Esophagus squamous epithelium (tissue), 5 donors: ENCODE measurements around the gene ZC3H13. TPM values are rescaled to one million over a fixed set of nuclear protein-coding genes. Genes with fewer than 3 reads are reported as not detected.

Experiments used
- DNase-seq: peaks from one replicate; lab custom pipeline; 2025; lab: John Stamatoyannopoulos, UW
- H3K27ac ChIP-seq, 4 donors: fragments of 200-600 bp; sonication (generic); one replicate each; pipeline ENCODE4 v1.5.1; 2016 to 2019; ENCODE audit warnings: mild to moderate bottlenecking in 1 of 4
- H3K27me3 ChIP-seq, 4 donors: fragments of 200-600 bp; sonication (generic); 1 replicate in 3 of 4; 2 replicates in 1 of 4; pipeline versions ENCODE4 v1.5.1 to v1.6.0; 2017 to 2021; ENCODE audit warnings: antibody characterized with exemption in 1 of 4
- H3K36me3 ChIP-seq, 3 donors: fragments of 200-600 bp; sonication (generic); one replicate each; pipeline ENCODE4 v1.5.1; 2016 to 2019
- H3K4me1 ChIP-seq, 3 donors: fragments of 200-600 bp; sonication (generic); one replicate each; pipeline ENCODE4 v1.5.1; 2017 to 2019
- H3K4me3 ChIP-seq, 4 donors: fragments of 200-600 bp; sonication (generic); 1 replicate in 3 of 4; 2 replicates in 1 of 4; pipeline ENCODE4 v1.5.1; 2016 to 2019; ENCODE audit warnings: mild to moderate bottlenecking in 2 of 4, moderate library complexity in 1 of 4
- H3K9me3 ChIP-seq, 3 donors: fragments of 200-600 bp; sonication (generic); one replicate each; pipeline ENCODE4 v1.5.1; 2016 to 2019
- POLR2A ChIP-seq, 4 donors: fragments of 450-650 bp; IDR thresholded peaks; one replicate each; pipeline ENCODE4 v1.6.1; 2017; ENCODE audit warnings: antibody characterized with exemption in 4 of 4, mild to moderate bottlenecking in 4 of 4, moderate library complexity in 3 of 4
- WGBS, 2 donors: methylation state at CpG; one replicate each; pipeline ENCODE4 v1.1.5; 2018; 5-methylcytosine and 5-hydroxymethylcytosine counted together
- intact Hi-C: fragments of 100-400 bp; cut with DNase I; formaldehyde crosslinking; loops from one replicate; pipeline ENCODE4 v1.15.0; 2022
- total RNA-seq, 4 donors: library from RNA; depleted of rRNA; stranded (reverse); fragments of >200 nt; gene quantifications; one replicate each; pipeline ENCODE4 v1.1.0, GENCODE V29; 2016
- TF ChIP-seq, protein P1 (sequence below), 6 experiments: fragments of 450-650 bp in 4 of 6; fragments of 200-600 bp in 2 of 6; sonication (generic) in 2 of 6; IDR thresholded peaks; one replicate each; pipeline ENCODE4 v1.5.1; 2016 to 2019; ENCODE audit warnings: antibody characterized with exemption in 6 of 6, mild to moderate bottlenecking in 4 of 6, moderate library complexity in 4 of 6
- donor health status: DM: yes; HTN: yes; CAD: no.

The ZC3H13 gene
- total RNA-seq, 4 donors from 2014 or later: 12.4 to 28.8 (median 15.3) TPM

GRCh38 chr13:45925151-45925550, 127.4 kb downstream of the ZC3H13 start:
- Histone ChIP-seq H3K4me3 (no peak overlapping the region), H3K9me3 (no peaks in the 10 kb centered on the region), H3K36me3 (no peaks in the 10 kb centered on the region), H3K27ac (no peak overlapping the region), H3K27me3 (peaks cover 0 to 10% (median 0%) of the 10 kb centered on the region in 4 donors), H3K4me1 (peaks cover 0 to 10% (median 0%) of the 10 kb centered on the region in 3 donors)
- no peak for TF ChIP-seq POLR2A (IDR thresholded peaks at IDR 0.05)
- TF ChIP-seq, protein P1, sequence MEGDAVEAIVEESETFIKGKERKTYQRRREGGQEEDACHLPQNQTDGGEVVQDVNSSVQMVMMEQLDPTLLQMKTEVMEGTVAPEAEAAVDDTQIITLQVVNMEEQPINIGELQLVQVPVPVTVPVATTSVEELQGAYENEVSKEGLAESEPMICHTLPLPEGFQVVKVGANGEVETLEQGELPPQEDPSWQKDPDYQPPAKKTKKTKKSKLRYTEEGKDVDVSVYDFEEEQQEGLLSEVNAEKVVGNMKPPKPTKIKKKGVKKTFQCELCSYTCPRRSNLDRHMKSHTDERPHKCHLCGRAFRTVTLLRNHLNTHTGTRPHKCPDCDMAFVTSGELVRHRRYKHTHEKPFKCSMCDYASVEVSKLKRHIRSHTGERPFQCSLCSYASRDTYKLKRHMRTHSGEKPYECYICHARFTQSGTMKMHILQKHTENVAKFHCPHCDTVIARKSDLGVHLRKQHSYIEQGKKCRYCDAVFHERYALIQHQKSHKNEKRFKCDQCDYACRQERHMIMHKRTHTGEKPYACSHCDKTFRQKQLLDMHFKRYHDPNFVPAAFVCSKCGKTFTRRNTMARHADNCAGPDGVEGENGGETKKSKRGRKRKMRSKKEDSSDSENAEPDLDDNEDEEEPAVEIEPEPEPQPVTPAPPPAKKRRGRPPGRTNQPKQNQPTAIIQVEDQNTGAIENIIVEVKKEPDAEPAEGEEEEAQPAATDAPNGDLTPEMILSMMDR (IDR thresholded peaks at IDR 0.05): no peak
- intact Hi-C loops: no loop called here
- DNase-seq: no peak
- WGBS, 2 donors: 81% methylated on average over 3 of the region's 3 CpGs

GRCh38 chr13:45921162-45921736, 131.3 kb downstream of the ZC3H13 start:
- H3K27ac ChIP-seq: no peak overlapping the region
- 85 to 91% methylated on average over 1 of the region's 1 CpG for WGBS, 2 donors
- H3K27me3 ChIP-seq: peaks cover 0 to 8% (median 0%) of the 10 kb centered on the region in 4 donors
- no peaks in the 10 kb centered on the region for H3K36me3 ChIP-seq
- no peak for DNase-seq
- H3K4me3 ChIP-seq: no peak overlapping the region
- intact Hi-C loops: no loop called here
- H3K9me3 ChIP-seq: no peaks in the 10 kb centered on the region
- no peaks in the 10 kb centered on the region for H3K4me1 ChIP-seq
- no peak for TF ChIP-seq POLR2A (IDR thresholded peaks at IDR 0.05)
- TF ChIP-seq, protein P1 (IDR thresholded peaks at IDR 0.05): no peak

GRCh38 chr13:45918597-45918996, 133.9 kb downstream of the ZC3H13 start:
- Histone ChIP-seq H3K4me3 (no peak overlapping the region), H3K4me1 (no peaks in the 10 kb centered on the region), H3K9me3 (no peaks in the 10 kb centered on the region), H3K27ac (no peak overlapping the region), H3K27me3 (peaks cover 0 to 8% (median 0%) of the 10 kb centered on the region in 4 donors), H3K36me3 (no peaks in the 10 kb centered on the region)
- 71 to 86% methylated on average over 3 of the region's 3 CpGs for WGBS, 2 donors
- intact Hi-C loops: no loop called here
- no peak for DNase-seq
- no peak for TF ChIP-seq POLR2A (IDR thresholded peaks at IDR 0.05)
- TF ChIP-seq, protein P1 (IDR thresholded peaks at IDR 0.05): no peak

- intact Hi-C loops: no loop called here
- DNase-seq: no peak
- Histone ChIP-seq H3K9me3 (no peaks in the 10 kb centered on the region), H3K4me1 (no peaks in the 10 kb centered on the region), H3K27me3 (peaks cover 0 to 8% (median 0%) of the 10 kb centered on the region in 4 donors), H3K27ac (no peak overlapping the region), H3K4me3 (no peak overlapping the region), H3K36me3 (no peaks in the 10 kb centered on the region)
- TF ChIP-seq, protein P1 (IDR thresholded peaks at IDR 0.05): no peak
- TF ChIP-seq POLR2A (IDR thresholded peaks at IDR 0.05): no peak
Observed at GRCh38 chr13:45917019-45917418, 135.5 kb downstream of the ZC3H13 start.

DNA sequence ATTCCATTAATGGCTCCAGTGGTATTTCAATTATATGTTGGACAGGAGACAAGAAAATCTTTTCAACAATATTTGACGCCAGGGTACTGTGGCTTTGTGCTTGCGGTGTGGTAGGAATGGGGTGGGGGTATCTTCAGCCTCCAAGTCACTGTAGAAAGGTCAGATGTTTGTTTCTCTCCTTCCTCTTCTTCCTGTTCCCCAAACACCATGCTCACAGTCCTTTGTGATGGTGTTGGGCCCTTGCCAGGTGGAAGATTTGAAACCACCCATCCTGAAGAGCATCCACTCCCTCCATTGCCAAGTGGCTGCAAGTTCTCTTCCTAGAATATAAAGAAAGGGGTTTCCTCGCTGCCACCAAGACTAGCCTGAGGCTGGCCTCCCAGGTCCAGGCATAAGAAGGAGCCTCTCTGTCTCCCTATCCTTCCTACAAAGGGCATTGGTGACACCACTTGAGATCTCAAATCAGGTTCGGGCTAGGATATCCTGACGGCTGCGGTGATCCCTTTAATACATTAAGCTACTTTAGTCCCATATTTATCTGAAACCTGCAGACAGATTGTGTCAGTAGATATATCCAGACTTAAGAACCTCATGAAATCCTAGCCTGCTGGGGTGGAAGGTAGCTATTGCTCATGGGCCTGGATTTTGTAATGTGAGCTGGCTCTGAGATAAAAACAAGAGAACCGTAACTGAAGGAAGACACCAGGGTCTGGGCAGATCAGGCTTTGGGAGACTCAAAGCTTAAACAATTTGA, 136.7 kb downstream of the ZC3H13 start:
- H3K9me3 ChIP-seq: no peaks in the 10 kb centered on the region
- H3K27ac ChIP-seq: no peak overlapping the region
- no peaks in the 10 kb centered on the region for H3K4me1 ChIP-seq
- no peak for DNase-seq
- no peaks in the 10 kb centered on the region for H3K36me3 ChIP-seq
- TF ChIP-seq, protein P1 (IDR thresholded peaks at IDR 0.05): no peak
- TF ChIP-seq POLR2A (IDR thresholded peaks at IDR 0.05): no peak
- H3K4me3 ChIP-seq: no peak overlapping the region
- intact Hi-C loops: no loop called here
- peaks cover 0 to 8% (median 0%) of the 10 kb centered on the region in 4 donors for H3K27me3 ChIP-seq
- 77 to 79% methylated on average over 4 to 7 of the region's 7 CpGs for WGBS, 2 donors
